GM18858 (cell line): ENCODE data around the gene POMP.
A peak's percentile ranks its signal among the peaks of the same experiment; 100 is the strongest.

Experiments
- ATAC-seq: cut with Tn5 transposase; IDR thresholded peaks from one replicate; pipeline ENCODE4 v1.9.1; 2021; ENCODE audit not compliant: unreplicated experiment

POMP gene, protein sequence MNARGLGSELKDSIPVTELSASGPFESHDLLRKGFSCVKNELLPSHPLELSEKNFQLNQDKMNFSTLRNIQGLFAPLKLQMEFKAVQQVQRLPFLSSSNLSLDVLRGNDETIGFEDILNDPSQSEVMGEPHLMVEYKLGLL

DNA sequence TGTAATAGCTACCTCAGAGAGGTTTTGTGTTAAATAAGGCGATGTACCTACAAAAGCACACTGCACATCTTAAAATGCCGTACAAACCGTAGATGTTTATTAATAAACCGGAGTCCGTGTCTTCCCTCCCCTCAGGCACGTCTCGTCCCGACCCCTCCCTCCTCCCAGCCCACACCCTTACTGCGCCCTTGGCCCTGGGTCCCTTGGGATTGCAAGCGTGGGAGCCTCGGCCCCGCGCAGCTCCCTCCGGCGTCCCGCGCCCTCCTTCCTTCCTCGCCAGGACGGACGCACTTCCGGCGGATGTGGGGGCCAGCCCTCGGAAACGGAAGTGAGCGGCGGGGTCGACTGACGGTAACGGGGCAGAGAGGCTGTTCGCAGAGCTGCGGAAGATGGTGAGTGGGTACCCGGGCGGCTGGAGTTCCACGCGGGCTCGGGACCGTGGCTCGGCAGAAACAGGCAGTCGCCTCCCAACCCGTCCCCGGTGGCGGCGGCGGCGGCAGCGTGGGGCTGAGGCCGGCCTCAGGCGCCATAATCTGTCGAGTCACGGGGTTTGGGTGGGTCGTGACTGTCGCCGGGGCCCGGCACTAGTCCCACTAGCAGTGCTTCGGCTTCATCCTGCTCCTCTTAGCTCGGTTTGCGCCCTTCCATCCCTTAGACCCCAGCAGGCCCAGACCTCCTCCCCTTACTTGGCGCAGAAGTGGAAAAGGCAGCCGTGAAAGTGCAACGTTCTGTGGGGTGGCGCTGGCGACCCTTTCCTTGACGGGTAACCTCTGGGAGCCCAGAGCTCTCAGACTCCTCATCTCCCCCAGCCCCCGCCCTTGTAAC is at the start of gene POMP:
Gene POMP, plus strand, starts transcription at position 335 of the 825 bp plus-strand sequence. Its CDS starts 55 bp downstream, at position 390.
- peak; percentile 76 for ATAC-seq

DNA sequence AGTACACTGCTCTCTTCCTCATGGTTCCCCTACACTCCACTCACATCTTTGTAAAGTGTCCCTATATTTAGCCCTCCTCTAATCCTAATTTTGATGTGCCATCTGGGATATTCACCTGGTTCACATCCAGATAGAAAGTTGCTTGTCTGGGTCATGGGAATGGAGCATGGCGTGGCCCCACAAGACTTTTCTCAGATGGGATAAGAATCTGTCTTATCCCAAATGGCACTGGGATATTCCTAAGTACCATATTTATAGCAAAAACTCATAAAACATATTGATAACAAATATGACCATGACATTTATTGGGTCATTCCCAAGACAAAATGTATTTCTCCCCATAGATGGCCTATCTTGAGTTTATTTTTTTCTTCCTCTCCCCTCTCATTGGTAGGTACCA is 49.5 kb upstream of the POMP start:
- no peak for ATAC-seq

DNA sequence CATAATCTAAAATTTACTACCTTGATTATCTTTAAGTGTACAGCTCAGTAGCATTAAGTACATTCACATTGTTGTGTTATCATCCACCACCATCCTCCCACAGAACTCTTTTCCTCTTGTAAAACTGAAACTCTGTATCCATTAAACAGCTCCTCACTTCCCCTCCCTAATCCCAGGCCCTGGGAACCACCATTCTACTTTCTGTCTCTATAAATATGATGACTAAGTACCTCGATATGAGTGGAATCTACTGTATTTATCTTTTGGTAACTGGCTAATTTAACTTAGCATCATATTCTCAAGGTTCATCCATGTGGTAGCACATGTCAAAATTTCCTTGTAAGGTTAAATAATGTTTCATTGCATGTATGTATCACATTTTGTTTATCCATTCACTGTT is 49.0 kb upstream of the POMP start:
- ATAC-seq = no peak

DNA sequence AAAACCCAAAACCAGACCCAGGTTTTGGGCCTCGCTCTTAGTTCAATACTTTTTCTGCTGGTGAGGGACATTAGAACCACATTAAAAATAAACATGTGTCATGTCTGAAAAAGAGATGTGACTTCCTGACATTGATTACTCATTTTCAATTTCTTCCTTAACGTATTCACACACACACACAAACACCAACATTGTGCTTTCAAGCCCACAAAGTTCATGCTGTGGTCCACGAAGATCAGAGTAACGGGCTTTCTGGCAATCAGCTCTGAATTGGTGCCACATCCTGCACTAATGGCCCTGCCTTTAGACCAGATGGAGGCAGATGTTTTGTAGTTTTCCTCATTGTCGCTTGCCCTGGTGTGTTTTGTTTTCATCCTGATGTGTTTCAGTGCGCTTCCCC is 47.9 kb upstream of the POMP start:
- no peak for ATAC-seq

DNA sequence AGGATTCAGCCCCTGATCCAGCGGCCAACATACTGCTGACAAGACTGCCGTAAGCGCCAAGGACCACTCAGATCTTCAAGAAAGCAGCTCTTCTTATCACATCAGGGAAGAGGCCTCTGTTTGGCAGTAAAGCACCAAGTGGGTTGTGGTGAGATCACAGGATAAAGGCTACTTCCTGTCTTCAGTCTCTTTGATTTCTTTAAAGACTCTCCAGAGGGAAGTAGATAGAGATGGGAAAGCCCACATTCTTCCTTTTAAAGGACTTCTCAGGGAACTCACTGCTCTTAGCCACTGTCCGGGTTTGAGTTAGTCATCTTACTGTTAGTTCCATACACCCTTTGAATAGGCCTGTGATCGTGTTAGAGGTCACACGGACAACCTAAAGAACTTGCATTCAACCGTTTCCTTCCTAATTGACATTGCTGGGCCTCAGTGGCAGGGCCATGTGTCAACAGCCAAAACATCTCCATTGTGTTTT is 47.2 kb upstream of the POMP start:
- no peak for ATAC-seq

DNA sequence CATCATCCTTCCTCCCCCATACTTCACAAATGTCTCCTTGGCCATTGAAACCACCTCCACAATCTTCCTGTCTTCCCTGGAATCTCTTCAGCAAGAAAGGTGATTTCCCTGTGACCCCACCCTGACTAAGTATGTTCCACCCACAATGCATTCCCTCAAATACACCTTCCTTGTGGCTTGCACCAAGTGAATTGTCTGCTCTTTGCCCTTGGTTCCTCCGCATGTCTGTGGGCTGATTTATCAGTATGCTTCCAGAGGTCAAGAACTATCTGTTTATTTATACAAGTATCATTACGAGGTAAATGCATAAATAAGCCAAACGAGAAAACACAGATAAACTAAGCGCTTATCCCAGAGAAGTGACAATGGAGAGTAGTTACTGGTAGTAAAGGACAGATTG is 45.4 kb upstream of the POMP start:
- no peak for ATAC-seq

DNA sequence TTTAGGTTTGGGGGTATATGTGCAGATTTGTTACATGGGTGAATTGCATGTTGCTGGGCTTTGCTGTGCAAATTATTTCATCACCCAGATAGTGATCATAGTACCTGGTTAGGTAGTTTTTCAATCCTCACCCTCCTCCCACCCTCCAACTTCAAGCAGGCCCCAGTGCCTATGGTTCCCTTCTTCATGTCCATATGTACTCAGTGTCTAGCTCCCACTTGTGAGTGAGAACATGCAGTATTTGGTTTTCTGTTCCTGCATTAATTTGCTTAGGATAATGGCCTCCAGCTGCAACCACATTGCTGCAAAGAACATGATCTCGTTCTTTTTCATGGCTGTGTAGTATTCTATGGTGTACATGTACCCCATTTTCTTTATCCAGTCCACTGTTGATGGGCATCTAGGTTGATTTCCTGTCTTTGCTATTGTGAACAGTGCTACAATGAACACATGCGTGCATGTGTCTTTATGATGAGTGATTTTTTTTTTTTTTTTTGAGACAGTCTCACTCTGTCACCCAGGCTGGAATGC is 42.9 kb upstream of the POMP start:
- ATAC-seq = no peak

DNA sequence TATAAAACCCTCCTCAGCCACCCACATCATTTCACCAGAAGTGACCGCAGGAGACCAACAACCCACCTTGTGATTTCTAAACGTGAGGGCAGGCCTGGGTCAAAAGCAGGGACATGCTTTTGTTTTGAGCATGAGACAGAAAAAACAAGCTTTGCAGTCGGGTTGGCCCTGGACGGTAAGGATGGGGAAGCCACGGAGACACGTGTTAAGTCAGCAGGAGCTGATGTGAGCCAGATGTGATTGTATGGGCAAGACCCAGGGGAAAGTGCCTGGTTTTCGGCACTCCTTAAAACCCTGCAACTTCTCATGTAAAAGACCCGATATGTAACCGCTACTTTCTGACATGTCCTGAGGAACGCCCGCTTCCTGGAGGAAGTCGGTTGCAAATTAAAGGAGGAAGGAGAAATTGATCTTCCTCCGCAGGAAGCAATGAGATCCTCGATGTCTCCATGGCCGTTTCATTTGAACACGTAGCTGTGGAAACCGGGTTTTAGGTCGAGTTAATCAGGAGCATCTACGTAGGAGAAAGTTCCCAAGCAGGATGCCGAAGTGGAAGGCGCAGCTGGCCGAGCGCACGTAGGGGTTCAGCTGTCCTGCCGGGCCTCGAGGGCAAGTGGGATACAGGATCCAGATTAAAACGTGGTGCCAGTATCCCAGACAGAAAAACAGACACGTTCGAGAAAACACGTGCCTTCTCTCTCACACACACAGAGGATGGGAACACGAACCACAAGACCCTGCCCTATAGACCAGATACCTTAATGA is 40.5 kb upstream of the POMP start:
- no peak for ATAC-seq

DNA sequence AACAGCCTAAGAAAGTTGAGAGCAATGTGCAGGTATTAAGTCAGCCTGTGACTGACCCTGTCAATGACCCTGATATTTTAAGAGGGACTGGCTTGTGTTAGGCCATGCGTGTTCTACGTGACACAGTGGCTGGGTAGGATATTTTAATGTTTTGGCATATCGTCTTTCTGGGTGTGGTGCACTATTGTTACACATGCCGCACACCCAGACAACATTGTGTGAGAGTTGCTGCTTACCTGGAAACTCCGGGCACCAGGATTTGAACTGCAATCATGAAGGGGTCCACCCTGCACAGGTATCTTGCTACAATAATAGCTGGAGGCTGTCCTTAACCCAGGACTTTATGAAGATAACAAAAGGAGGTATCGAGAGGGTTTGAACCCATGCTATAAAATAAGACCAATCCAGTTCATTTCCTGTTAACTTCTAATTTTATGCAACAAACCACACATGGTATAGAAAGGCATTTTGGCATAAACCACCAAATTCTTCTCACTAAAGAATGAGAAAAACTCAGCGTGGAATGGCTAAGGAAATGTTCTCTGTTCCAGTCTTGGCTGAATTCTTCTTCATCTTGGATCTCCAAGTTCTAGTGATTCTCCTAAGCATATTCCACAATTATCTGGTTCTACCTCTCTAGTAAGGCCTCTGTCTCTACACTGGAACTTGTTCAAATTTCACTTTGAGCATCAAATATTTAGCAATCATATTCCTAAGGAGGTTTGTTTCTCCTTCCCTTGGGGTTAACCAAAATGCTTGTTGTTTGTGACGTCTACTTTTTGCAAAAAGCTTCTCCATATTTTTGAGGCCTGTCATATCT is 38.7 kb upstream of the POMP start:
- no peak for ATAC-seq

DNA sequence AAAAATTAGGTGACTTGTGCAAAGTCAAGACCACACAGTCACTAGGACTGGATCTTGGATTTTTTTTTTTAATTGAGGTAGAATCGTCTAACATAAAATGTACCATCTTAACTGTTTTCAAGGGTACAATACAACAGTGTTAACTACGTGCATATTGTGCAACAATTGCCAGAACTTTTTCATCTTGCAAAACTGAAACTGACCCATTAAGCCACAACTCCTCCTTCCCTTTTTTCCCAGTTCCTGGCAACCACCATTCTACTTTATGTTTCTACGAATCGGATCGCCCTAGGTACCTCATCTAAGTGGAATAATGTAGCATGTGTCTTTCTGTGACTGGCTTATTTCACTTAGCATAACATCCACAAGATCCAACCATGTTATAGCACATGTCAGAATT is 37.5 kb upstream of the POMP start:
- no peak for ATAC-seq

DNA sequence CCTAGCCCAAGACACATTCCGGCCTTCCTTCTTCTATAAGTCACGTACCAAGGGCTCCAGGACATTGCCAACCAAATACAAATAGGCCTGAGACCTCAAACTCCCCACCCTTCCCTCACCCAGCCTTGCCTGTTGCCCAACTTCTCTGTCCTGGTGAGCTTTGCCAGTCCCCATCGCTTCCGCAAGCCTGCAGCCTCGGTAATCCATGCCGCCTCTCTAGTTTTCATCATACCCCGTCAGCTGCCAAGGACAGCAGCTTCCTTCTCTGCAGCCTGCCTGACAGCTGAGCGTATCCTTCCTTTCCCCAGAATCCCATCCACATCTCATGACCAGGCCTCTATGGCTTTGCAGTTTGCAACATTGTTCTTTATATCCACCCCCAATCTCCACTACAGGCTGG is 36.6 kb upstream of the POMP start:
- ATAC-seq = no peak

DNA sequence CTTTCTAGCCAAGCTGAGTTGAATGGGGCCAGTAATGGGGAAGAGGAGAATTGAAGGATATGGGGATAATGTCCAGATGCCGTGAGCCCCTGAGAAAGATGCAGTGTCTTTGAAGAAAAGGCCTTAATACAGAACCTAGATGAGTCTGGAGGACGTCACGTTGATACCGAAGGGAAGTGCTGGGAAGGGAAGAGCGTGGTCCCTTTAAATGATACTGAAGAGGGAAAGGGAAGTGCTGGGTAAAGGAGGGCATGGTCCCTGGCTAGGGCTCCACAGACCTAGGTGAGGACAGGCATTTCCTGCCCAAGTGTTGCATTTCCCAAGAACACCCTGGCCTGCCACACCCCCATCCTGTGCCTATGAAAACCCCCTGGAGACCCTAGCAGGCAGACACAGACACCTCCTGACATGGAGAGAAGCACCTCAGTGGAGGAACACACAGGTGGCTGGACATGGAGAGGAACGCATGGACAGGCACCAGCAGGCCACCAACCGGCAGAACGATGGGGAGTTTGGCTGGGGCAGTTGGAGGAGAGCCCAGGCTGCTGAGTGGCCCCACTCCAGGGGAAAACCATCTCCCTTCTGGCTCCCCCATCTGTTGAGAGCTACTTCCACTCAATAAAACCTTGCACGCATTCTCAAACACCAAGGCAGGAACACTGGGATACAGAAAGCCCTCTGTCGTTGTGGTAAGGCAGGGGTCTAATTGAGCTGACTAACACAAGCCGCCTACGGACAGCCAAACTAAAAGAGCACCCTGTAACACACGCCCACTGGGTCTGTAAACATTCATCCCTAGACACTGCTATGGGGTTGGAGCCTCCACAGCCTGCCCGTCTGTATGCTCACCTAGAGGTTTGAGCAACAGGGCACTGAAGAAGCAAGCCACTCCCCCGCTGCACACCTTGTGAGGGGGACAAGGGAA is 34.9 kb upstream of the POMP start:
- ATAC-seq = no peak

DNA sequence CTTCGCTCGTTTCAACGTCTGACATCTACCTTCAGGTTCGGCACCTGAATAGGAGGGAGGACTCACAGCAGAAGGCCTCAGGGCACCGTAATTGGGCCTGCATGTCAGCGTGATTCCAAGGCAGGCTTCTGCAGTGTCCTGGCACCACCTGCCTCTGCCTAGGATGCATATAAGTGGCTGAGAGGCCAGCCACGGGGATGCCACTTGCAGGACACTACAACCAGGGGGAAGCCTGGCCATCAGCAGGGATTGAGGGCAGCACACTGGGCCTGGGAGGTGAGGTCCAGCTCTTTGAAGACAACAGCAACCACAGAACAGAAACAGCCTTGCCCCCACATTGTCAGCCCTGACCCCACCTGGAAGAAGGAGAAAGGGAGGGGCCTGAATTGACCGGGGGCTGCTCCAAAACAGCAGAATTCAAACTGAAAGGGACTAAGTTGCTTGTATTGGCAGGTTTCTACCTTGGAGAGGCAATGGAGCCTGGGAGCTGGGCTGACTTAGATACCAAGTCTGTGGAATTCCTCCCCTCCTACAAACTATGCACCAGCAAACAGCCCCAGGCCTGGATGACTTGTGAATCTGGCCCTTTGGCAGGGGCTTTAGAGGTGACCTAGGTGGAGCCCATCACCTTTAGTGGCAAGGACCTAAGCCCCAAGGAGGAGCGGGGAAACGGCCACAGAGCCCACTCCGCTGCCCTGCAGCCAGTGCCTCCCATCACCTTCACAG is 34.1 kb upstream of the POMP start:
- ATAC-seq = no peak

DNA sequence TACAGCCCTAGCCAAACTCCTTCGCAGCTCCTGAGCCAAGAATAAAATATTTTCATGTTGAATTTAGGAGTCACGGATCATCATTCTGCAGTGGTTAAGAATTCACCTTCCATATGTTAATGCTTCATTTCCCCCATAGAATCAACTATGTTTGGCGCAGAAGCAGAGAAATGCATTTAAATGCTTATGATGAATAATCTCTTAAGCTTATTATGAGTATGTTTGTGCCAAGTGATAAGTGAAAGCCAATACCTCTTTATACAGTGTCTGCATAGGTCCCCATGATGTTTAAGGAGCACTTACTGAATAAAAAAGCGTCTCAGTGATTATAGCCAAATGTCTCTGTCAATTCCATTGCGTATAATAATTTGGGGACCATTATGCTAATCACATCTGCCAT is 32.7 kb upstream of the POMP start:
- ATAC-seq = no peak

DNA sequence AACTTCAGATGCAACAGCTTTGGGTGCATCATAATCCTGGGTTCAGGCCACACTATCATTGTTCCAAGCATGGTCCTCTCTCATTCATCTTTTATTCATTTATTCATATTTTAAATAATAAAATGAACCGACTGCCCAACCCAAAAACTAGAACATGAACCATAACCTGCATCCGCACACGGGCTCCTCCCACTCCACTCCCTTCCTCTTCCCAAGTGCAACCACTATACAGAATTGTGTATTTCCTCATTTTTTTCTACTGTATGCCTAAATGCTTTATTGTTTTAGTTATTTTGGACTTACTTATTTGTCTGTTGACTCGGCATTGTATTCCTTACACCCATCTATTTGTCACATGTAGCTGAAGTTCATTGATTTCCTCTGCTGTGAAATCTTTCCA is 30.7 kb upstream of the POMP start:
- ATAC-seq = no peak

DNA sequence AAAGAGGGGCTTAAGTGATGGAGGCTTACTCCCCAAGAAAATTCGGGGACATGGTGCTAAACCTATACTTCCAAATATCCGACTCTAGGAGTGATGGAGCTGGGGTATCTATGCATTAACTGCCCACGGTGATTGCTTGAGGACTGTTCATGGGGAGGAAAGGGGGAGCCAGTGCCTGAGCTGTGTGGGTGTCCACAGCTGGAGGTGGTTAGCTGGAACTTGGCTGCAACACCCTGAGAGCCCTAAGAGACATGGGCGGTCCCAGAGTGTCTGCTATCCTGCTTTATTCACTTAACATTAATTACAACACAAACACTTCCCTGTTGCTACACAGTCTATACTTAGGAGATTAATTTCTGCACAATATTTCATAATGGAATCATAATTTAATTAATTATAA is 28.1 kb upstream of the POMP start:
- no peak for ATAC-seq

DNA sequence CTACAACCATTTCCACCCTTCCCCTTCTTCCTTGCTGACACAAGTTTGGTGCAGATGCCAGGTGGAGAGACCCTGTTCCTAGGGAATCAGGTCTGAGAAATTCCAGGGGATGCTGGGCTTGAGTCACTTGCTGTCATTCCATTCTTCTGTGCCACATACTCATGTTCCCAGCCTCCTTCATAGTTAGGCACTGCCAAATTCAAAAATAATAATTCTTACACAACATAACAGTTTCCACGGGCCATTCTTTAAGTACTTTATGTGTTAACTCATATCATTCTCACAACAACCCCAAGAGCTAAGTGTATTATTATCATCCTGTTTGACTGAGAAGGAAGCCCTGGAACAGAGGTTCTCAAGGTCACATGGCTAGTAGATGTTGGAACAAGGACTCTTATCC is 27.1 kb upstream of the POMP start:
- ATAC-seq = no peak

DNA sequence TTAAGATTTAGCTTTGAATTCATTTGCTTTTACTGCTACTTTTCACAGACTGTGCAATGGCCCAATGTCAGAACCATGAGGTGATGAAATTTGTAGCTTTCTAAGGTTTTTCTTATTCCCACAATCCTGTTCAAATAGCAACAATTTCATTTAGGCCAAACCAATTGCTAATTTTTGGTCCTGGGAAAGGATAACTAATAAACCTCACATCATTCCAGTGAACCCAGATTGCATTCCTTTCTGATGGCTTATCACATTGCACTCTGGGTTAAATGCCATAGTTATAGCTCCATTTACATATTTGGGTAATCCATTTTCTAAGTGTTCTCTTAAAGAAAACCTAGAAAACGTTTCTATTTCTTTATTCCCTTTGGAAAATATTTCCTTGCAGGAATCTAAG is 22.9 kb upstream of the POMP start:
- ATAC-seq = no peak

DNA sequence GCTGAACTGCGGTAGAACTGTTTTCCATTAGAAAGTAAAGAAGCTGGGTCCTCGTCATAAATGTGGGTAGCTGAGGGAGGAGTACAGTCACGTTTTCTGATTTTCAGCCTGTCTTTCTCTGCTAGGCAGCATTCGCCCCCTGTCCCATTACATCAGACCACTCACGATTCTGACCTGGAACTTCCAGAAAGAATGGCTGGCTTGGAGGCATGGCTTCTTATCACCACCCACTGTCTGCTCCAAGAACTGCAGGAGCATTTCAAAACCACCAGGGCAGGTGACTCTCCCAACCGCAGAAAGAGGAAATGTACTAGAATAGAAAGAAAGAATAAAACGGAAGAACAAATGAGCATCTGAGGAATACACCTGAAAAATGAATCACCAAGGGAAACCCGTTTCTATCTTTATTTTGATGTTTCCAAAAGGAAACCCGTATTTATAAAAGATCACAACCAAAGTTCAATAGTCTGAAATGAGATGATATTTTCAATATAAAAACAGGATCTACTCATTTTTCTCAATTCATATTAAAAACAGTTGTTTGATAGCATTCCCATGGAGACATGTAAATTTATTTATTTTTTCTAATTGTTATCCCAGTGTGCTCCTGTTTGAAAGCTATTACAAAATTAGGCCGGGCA is 22.1 kb upstream of the POMP start:
- ATAC-seq = peak; percentile 38
